ENCODE data around the gene EPC1.
"Not testable (repeated sequence)": the region's sequence is repeated elsewhere in the genome, so short reads cannot be mapped to it uniquely, and the experiment has no call there.

Gene EPC1

GRCh38 chr10:32366111-32366510 is 19.2 kb upstream of the EPC1 start:
- Histone ChIP-seq H3K9me3 (ENCODE audit: control insufficient read depth, insufficient read depth, low read depth, low read length) (no peaks in the 10 kb centered on the region), H3K36me3 (ENCODE audit: control insufficient read depth in 2 of 2, insufficient read depth in 1 of 2, low read length in 2 of 2) (no peaks in the 10 kb centered on the region), H3K4me1 (ENCODE audit: control insufficient read depth, insufficient read depth, low read length) (no peaks in the 10 kb centered on the region), H3K4me3 (ENCODE audit: low read depth, low read length) (no peak overlapping the region), H3K27ac (ENCODE audit: extremely low read depth, low read depth, low read length) (no peak overlapping the region)
- POLR2A ChIA-PET, result no interaction called here
- TF ChIP-seq ZFP41 (tag by site-specific recombination; IDR thresholded peaks at IDR 0.05; ENCODE audit: borderline replicate concordance), result no peak
- no peak for TF ChIP-seq SALL2 (tag by site-specific recombination; IDR thresholded peaks at IDR 0.05; ENCODE audit: borderline replicate concordance)
- CTCF ChIA-PET, result interaction anchor here (0.7 to 3.7 kb wide), 5 partner anchors 10 to 764 kb away, joined by 3 to 17 read pairs (median 6); no protein-coding TSS in a partner anchor

- POLR2A ChIA-PET; H3K9me3 ChIP-seq (ENCODE audit: control insufficient read depth, insufficient read depth, low read depth, low read length); H3K27ac ChIP-seq (ENCODE audit: extremely low read depth, low read depth, low read length); H3K4me1 ChIP-seq (ENCODE audit: control insufficient read depth, insufficient read depth, low read length); H3K36me3 ChIP-seq (ENCODE audit: control insufficient read depth in 2 of 2, insufficient read depth in 1 of 2, low read length in 2 of 2); CTCF ChIA-PET; H3K4me3 ChIP-seq (ENCODE audit: low read depth, low read length): not testable (repeated sequence)
Measured at GRCh38 chr10:32365404-32365803, 18.4 kb upstream of the EPC1 start.

GRCh38 chr10:32362571-32362970 is 15.6 kb upstream of the EPC1 start:
- no peak overlapping the region for H3K27ac ChIP-seq (ENCODE audit: extremely low read depth, low read depth, low read length)
- TF ChIP-seq ZNF184 (tag by site-specific recombination; IDR thresholded peaks at IDR 0.05) (no peak), REPIN1 (tag by site-specific recombination; IDR thresholded peaks at IDR 0.05; ENCODE audit: low read depth) (no peak), FEZF1 (tag by site-specific recombination; IDR thresholded peaks at IDR 0.05) (no peak), ZBTB17 (tag by site-specific recombination; IDR thresholded peaks at IDR 0.05) (no peak), HOXA7 (CRISPR knock-in tag; IDR thresholded peaks at IDR 0.05; ENCODE audit: borderline replicate concordance) (no peak), ZNF335 (tag by site-specific recombination; conservative IDR thresholded peaks at IDR 0.05) (no peak), ZSCAN5A (tag by site-specific recombination; IDR thresholded peaks at IDR 0.05) (no peak), ZNF664 (tag by site-specific recombination; IDR thresholded peaks at IDR 0.05) (no peak), ZNF701 (tag by site-specific recombination; IDR thresholded peaks at IDR 0.05) (no peak), ZNF140 (tag by site-specific recombination; IDR thresholded peaks at IDR 0.05) (no peak)
- ChIA-PET CTCF (no interaction called here), POLR2A (no interaction called here)
- no peaks in the 10 kb centered on the region for H3K9me3 ChIP-seq (ENCODE audit: control insufficient read depth, insufficient read depth, low read depth, low read length)
- H3K36me3 ChIP-seq (ENCODE audit: control insufficient read depth in 2 of 2, insufficient read depth in 1 of 2, low read length in 2 of 2), result peaks cover 0 to 3% of the 10 kb centered on the region in 2 experiments; a peak in 1 of 3 replicates
- H3K4me1 ChIP-seq (ENCODE audit: control insufficient read depth, insufficient read depth, low read length), result no peaks in the 10 kb centered on the region
- H3K4me3 ChIP-seq (ENCODE audit: low read depth, low read length), result no peak overlapping the region

- Histone ChIP-seq H3K9me3 (ENCODE audit: control insufficient read depth, insufficient read depth, low read depth, low read length) (no peaks in the 10 kb centered on the region), H3K36me3 (ENCODE audit: control insufficient read depth in 2 of 2, insufficient read depth in 1 of 2, low read length in 2 of 2) (peaks cover 0 to 3% of the 10 kb centered on the region in 2 experiments; a peak in 1 of 3 replicates), H3K4me1 (ENCODE audit: control insufficient read depth, insufficient read depth, low read length) (no peaks in the 10 kb centered on the region), H3K4me3 (ENCODE audit: low read depth, low read length) (no peak overlapping the region), H3K27ac (ENCODE audit: extremely low read depth, low read depth, low read length) (no peak overlapping the region)
- POLR2A ChIA-PET, result no interaction called here
- CTCF ChIA-PET, result interaction anchor here (0.7 kb wide), 1 partner anchor 1264 kb away, joined by 4 read pairs; no protein-coding TSS in a partner anchor
- TF ChIP-seq ZNF121 (tag by site-specific recombination; IDR thresholded peaks at IDR 0.05) (no peak), SALL2 (tag by site-specific recombination; IDR thresholded peaks at IDR 0.05; ENCODE audit: borderline replicate concordance) (no peak), REST (tag by site-specific recombination; IDR thresholded peaks at IDR 0.05) (no peak), ZBTB7A (tag by site-specific recombination; IDR thresholded peaks at IDR 0.05; ENCODE audit: low read depth) (no peak), ZNF677 (tag by site-specific recombination; IDR thresholded peaks at IDR 0.05) (no peak), PATZ1 (tag by site-specific recombination; IDR thresholded peaks at IDR 0.05) (no peak), ZIC2 (tag by site-specific recombination; IDR thresholded peaks at IDR 0.05) (no peak), BCL6B (tag by site-specific recombination; IDR thresholded peaks at IDR 0.05) (no peak), ZSCAN16 (tag by site-specific recombination; IDR thresholded peaks at IDR 0.05) (no peak), ZNF211 (tag by site-specific recombination; IDR thresholded peaks at IDR 0.05; ENCODE audit: low read depth) (no peak), SP2 (tag by site-specific recombination; IDR thresholded peaks at IDR 0.05) (no peak)
Measured at GRCh38 chr10:32360884-32361283, 13.9 kb upstream of the EPC1 start.
